Measurements from ENCODE around the gene TTYH3.
A peak's percentile ranks its signal among the peaks of the same experiment; 100 is the strongest.
"Not testable (repeated sequence)": the region's sequence is repeated elsewhere in the genome, so short reads cannot be mapped to it uniquely, and the experiment has no call there.

Gene TTYH3

DNA sequence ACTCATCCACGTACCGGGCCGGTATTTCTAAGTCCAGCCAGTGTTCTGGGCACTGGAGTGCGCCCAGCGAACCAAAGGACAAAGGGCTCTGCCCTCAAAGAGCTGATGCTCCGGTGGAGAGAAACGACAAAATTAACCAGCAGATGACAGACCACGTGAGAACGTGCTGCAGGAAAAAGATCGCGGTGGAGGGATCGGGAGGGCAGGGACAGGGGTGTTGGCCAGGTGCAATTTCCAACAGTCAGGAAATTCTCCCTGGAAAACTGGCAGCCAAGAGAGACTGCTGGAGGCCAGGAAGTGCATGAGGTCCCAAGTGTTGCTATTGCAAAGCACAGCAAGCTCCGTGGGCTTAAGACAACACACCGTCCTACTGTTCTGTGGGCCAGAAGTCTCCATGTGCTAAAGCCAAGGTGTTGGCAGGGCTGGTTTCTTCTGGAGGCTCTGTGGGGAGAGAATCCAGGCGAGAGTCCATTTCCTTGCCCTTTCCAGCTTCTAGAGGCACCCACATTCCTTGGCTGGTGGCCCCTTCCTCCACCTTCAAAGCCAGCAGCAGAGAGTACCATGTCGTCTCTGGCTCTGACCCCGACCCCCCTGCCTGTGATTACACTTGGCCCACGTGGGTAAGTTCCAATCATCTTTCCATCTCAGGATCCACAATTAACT lies 34.9 kb downstream of the TTYH3 start:
- DNase-seq: no peak

DNA sequence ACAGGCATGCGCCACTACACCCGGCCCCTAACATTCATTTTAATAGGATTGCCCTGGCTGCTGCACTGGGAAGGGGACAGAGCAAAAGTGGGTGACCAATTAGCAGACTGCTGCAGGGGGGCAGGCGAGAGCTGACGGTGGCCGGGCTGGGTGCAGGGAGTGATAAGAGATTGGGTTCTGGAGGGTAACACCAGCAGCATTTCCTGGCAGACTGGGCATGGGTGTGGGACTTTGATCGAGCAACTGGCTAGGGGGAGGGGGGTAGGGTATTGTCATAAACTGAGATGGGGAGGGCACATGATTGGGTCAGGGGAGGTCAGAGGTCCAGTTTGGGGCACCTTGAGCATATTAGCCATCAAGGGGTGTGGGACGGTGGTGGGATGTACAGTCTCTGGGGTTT lies 36.1 kb downstream of the TTYH3 start:
- no peak for DNase-seq

DNA sequence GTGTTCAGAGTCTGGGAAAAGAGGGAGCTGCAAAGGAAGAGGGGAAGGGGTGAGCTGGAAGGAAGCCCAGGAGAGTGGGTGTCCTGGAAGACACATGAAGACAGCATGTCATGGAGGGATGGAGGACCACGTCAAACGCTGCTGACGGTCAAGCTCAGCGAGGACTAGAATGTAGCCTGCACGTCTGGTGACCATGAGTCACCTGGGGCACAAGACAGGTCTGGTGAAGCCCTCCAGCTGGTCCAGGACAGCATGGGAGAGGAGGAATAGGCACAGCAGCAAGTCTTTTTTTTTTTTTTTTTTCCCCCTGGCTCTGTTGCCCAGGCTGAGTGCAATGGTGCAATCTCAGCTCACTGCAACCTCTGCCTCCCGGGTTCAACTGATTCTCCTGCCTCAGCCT lies 36.6 kb downstream of the TTYH3 start:
- DNase-seq: no peak

- DNase-seq: no peak
These were observed 38.4 kb downstream of the TTYH3 start for GRCh38 chr7:2670171-2670570.

- DNase-seq: peak; percentile 22 to 58 (median 36)
These were observed 39.1 kb downstream of the TTYH3 start for GRCh38 chr7:2670720-2671391.

- not testable (repeated sequence) for DNase-seq
These were observed 41.4 kb downstream of the TTYH3 start for GRCh38 chr7:2673214-2673613.

DNA sequence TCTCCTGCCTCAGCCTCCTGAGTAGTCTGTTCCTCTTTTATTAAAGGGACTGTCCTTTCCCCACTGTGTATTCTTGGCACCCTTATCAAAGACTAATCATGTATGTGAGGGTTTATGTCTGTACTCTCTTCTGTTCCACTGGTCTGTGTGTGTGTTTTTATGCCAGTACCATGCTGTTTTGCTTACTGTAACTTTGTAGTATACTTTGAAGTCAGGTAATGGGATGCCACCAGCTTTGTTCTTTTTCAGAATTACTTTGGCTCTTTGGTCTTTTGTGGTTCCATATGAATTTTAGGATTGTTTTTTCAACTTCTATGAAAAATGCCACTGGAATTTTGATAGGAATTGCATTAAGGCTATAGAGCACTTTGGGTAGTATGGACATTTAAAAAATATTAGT lies 42.1 kb downstream of the TTYH3 start:
- DNase-seq: no peak

GRCh38 chr7:2675256-2675764 lies 43.5 kb downstream of the TTYH3 start:
- no peak for DNase-seq

GRCh38 chr7:2676576-2676975 lies 44.8 kb downstream of the TTYH3 start:
- DNase-seq: not testable (repeated sequence)

DNA sequence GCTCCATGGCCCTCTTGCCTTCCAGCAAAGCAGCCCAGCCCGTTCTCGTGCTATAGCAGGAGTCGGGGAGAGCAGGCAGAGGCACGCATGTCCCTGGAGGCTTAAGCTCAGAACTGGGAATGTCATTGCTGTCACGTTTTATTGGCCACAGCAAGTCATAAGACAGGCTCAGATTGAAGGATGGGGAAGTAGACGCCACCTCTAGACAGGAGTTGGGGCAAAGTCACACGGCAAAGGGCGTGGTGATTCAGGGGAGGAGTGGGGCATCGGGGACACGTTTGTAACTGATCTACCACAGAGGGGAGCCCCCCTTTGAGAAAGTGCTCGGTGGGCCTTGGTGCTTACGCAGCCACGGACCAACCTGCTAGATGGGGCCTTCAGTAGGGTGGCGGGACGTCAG lies 46.7 kb downstream of the TTYH3 start:
- DNase-seq: not testable (repeated sequence)

GRCh38 chr7:2679135-2680127 lies 47.6 kb downstream of the TTYH3 start:
- not testable (repeated sequence) for DNase-seq

GRCh38 chr7:2680256-2680655 lies 48.5 kb downstream of the TTYH3 start:
- DNase-seq: no peak

- DNase-seq: peak in 4 of 6 experiments; percentile 8 to 44 (median 34)
These were observed 49.2 kb downstream of the TTYH3 start for GRCh38 chr7:2680792-2681490.

DNA sequence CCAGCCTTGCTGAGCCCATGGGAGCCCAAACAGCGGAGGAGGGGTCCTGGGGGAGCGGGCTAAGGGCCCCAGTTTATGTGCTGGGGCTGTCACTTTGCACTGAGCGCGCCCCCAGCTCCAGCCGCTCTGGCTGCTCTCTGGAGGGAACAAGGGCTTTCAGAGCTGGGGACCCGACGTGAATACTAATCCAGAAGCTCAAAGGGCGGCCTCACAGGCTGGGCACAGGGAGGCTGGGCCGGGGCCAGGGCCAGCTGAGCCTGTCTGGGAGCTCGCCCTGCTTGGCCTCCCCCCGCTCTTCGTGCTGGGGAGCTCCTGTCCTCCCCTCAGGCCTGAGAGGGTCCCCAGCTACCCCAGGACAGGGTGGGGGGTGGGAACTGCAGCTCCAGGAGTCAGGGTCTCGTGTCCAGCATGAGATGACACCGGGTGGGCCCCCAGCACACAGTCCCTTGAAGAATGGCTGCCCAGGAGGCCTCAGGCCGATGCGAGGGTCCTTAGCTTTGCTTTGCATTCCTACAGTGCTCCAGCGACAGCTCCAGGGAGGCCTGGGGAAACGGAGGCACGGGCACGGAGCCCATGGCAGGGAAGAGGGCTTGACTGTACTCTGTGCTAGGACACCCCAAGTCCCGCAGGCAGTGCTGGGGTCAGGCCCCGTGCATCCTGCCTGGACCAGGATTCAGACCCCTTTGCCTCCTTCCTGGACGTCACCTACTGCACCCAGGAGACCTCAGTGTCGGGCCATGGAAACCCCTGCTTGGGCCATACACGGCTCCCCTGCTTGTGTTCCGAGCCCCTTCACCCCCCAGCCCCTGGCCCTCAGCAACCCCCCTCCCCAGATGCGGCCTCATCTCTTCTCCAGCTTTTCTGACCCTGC lies 50.4 kb downstream of the TTYH3 start:
- DNase-seq: no peak

DNA sequence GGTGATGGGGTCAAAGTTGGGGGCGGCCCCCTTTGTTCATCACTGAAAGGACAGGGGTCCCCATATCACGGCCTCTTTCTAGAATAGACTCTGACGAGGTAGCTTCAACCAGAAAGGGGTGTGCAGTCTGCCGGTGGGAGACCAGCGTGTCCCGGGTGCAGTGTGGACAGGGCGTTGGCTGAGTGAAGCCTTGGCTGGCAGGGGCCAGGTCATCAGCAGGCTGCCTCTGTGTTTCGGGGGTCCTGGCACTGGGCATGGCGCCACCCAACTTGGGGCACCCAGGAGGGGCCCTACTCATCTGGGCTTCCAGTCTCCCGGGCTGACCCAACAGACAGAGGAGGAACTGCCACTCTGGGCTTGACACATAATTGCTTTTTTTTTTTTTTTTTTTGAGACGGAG lies 52.7 kb downstream of the TTYH3 start:
- DNase-seq: no peak

- DNase-seq: no peak
These were observed 54.3 kb downstream of the TTYH3 start for GRCh38 chr7:2686101-2686500.

DNA sequence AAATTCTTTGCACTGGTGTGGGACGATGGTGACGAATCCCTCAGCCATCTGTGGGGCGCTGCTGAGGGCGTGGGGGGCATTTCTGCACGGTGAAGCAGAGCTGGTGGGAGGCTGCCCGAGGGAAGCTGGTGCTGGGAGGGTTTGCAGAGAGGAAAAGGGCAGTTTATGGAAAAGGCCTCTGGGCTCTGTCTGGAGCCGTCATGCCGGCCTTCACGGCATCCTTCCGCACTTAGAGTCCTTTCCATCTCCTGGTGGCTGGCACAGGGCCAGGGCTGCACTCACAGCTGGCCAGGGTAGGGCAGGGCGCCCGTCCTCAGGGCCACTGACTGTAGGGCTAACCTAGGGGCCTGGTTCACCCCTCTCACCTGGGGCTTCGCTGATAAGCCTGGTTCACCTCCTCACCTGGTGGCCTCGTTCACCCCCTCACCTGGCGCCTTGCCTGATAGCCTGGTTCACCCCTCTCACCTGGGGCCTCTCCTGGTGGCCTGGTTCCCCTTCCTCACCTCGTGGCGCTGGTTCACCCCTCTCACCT lies 55.6 kb downstream of the TTYH3 start:
- DNase-seq: no peak

- no peak for DNase-seq
These were observed 56.1 kb downstream of the TTYH3 start, which contains the start of gene AMZ1 for GRCh38 chr7:2687881-2688318. AMZ1 (plus strand) TSS chr7:2688202; CDS start chr7:2700452, 12,250 bp downstream.

GRCh38 chr7:2688409-2689342 lies 56.9 kb downstream of the TTYH3 start:
- no peak for DNase-seq

DNA sequence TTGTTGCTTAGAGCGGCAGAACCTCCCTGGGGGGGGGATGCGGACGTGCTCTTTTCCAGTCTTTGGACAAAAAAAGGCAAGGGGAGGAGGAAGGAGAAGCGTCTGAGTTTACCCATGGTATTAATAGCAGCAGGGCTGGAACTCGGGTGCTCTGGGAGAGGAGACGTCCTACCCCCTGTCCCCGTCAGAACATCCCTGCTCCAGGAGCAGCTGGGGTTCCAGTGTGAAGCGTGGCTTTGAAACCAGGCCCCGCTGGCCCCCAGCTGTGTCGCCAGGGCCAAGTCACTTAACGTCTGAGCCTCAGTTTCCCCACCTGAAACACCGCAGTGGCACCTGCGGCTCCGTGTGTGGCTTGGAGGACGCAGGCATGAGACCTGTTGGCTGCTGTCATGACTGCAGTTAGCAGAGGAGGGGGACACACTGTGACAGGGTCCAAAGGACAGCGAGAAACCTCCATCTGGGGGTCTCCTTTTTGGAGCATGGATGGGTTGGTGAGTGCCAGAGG lies 57.6 kb downstream of the TTYH3 start:
- DNase-seq: no peak
